Chondrocyte (in vitro differentiated cells): ENCODE results near the gene CCDC17. TPM values are rescaled to one million over a fixed set of nuclear protein-coding genes. Genes with fewer than 3 reads are reported as not detected.

ENCODE experiments used
- DNase-seq: peaks from one replicate; pipeline ENCODE4 v3.0.0; 2021; ENCODE audit warnings: mixed read lengths, low spot score
- H3K27ac Mint-ChIP-seq: one replicate; pipeline ENCODE4 v1.8.0; 2021; ENCODE audit warnings: mild to moderate bottlenecking, moderate library complexity, mixed read lengths; ENCODE audit not compliant: unreplicated experiment
- H3K27me3 Mint-ChIP-seq: 2 replicates; pipeline ENCODE4 v1.8.0; 2021; ENCODE audit warnings: low read depth, mixed read lengths
- H3K36me3 Mint-ChIP-seq: 2 replicates; pipeline ENCODE4 v1.8.0; 2021; ENCODE audit warnings: low read depth, mixed read lengths
- H3K4me1 Mint-ChIP-seq: 2 replicates; pipeline ENCODE4 v1.8.0; 2021; ENCODE audit warnings: low read depth, mild to moderate bottlenecking, mixed read lengths
- H3K4me3 Mint-ChIP-seq: one replicate; pipeline ENCODE4 v1.8.0; 2021; ENCODE audit warnings: mild to moderate bottlenecking, moderate library complexity, mixed read lengths; ENCODE audit not compliant: unreplicated experiment
- H3K9me3 Mint-ChIP-seq: 2 replicates; pipeline ENCODE4 v1.8.0; 2021; ENCODE audit warnings: low read depth, mixed read lengths
- total RNA-seq: library from RNA; stranded (reverse); gene quantifications from 3 replicates; pipeline ENCODE4 v1.2.1, GENCODE V29; 2021
- TF ChIP-seq, protein P1 (sequence below): fragments of 200-600 bp; sonication (generic); IDR thresholded peaks from 2 replicates; pipeline ENCODE4 v1.5.0; 2021; ENCODE audit warnings: antibody characterized with exemption, mild to moderate bottlenecking, moderate library complexity

The CCDC17 gene
- total RNA-seq, 1 donor from 2014 or later = 0.90 TPM

DNA sequence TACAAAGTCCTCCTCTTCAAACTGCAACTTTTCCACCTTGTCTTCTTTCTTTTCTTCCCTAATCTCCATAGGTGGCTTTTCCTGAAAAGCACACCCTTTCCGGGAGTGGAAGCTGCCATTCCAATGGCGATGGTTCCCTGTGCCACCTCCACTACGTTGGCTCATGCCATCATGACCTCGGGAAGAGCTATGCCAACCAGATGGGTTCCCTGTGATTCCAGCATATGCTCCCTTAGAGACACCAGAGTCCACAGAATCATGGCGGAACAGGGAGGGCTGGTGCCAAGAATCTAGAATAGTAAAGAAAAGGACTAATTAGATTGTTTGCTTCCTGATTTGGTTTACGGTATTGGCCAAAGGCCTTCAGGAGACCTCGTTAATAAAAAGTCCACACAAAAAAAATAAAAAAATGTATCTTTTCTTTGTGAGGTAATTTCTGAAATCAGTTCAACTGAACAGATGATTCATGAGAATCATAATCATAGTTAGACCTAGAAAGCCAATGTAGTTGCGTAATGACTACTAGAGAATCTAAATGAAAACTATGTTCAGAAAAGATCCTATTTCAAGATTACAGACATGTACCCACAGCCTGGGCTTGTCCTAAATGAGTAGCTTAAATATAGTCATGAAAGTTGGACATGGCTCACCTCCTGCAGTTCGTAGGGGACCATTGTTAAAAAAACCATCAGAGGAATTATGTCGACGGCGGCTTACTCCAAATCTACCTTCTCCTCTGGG is 30.9 kb upstream of the CCDC17 start:
- H3K4me1 Mint-ChIP-seq = no peaks in the 10 kb centered on the region
- no peaks in the 10 kb centered on the region for H3K27me3 Mint-ChIP-seq
- TF ChIP-seq, protein P1, sequence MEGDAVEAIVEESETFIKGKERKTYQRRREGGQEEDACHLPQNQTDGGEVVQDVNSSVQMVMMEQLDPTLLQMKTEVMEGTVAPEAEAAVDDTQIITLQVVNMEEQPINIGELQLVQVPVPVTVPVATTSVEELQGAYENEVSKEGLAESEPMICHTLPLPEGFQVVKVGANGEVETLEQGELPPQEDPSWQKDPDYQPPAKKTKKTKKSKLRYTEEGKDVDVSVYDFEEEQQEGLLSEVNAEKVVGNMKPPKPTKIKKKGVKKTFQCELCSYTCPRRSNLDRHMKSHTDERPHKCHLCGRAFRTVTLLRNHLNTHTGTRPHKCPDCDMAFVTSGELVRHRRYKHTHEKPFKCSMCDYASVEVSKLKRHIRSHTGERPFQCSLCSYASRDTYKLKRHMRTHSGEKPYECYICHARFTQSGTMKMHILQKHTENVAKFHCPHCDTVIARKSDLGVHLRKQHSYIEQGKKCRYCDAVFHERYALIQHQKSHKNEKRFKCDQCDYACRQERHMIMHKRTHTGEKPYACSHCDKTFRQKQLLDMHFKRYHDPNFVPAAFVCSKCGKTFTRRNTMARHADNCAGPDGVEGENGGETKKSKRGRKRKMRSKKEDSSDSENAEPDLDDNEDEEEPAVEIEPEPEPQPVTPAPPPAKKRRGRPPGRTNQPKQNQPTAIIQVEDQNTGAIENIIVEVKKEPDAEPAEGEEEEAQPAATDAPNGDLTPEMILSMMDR = no peak
- no peak overlapping the region for H3K4me3 Mint-ChIP-seq
- H3K36me3 Mint-ChIP-seq = peaks cover 33% of the 10 kb centered on the region
- no peak overlapping the region for H3K27ac Mint-ChIP-seq
- H3K9me3 Mint-ChIP-seq = no peaks in the 10 kb centered on the region
- DNase-seq = no peak

DNA sequence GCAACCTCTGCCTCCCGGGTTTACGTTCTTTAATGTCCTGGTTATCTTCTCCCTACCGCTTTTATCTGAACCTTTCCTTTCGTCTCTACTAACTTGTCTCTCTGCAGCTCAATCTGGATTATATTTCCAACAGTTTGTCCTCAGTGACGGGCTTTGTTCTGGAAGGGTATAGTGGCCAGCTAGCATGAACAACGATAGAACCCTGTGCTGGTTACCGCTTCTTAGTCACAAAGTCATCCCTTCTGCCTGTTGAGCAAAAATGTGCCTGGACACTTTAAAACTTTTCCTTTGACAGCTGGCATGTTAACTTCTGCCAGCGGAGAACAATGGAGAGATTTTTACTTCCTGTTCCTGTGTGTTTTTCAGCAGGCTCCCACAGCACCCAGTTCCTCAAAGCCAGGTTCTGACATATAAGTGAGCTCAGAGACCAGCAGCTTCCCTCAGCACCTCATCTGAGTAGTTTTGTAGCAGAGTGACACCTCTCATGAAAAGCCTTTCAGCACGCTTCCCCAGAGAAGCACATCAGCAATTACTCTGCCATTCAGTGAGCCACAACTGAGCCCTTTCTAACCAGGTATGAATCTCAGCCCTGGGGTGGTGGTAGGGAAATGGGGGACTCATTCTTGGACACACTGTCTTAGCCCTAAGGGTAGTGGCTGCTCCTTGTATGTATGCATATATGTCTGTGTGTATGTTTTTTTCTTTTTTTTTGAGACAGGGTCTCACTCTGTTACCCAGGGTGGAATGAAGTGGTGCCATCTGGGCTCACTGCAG is 23.6 kb upstream of the CCDC17 start:
- no peak for DNase-seq
- H3K4me3 Mint-ChIP-seq = no peak overlapping the region
- peak overlapping the region; percentile 51 for H3K27ac Mint-ChIP-seq
- no peaks in the 10 kb centered on the region for H3K9me3 Mint-ChIP-seq
- H3K4me1 Mint-ChIP-seq = peaks cover 17% of the 10 kb centered on the region
- peaks cover 10% of the 10 kb centered on the region for H3K36me3 Mint-ChIP-seq
- TF ChIP-seq, protein P1 = no peak
- no peaks in the 10 kb centered on the region for H3K27me3 Mint-ChIP-seq

DNA sequence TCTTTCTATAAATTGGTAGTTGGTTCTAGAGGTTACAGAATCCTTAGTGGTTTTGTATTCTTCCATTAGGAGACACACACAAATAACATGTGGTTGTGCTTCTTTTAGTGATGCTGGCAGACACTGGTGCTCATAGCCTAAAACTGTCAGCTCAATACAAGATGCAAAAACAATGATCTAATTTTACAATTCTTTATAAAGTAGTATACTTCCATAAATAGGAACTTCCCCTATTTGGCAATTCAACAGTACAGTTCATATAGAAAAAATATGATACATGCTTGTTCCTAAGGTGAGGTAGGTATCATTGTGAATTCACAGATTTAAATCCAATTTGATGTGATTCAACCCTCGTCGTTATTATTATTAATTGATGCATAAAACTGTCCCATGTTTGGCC is 20.8 kb upstream of the CCDC17 start:
- TF ChIP-seq, protein P1 = no peak
- no peak overlapping the region for H3K4me3 Mint-ChIP-seq
- H3K9me3 Mint-ChIP-seq = no peaks in the 10 kb centered on the region
- H3K36me3 Mint-ChIP-seq = peaks cover 21% of the 10 kb centered on the region
- H3K27ac Mint-ChIP-seq = peak overlapping the region; percentile 22
- H3K4me1 Mint-ChIP-seq = peaks cover 17% of the 10 kb centered on the region
- no peaks in the 10 kb centered on the region for H3K27me3 Mint-ChIP-seq
- no peak for DNase-seq

DNA sequence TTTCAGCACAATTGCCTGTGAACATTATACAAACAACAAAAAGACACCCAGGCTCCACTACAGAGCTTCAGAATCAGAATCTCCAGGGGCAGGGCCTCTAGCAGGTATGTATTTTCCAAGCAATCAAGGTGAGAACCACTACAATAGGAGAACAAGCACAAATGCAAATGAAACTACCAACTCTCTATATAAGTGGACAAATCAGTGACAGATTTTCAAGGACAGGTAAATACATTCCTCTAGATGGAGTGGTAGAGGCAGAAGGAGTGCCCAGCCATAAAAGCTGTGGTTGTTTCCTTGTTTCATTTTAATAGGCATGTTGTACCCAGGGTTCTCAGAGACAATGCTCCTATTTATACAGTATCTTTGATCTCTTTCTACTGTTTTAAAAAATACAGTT is 20.1 kb upstream of the CCDC17 start:
- Mint-ChIP-seq H3K27ac (no peak overlapping the region), H3K4me1 (peaks cover 17% of the 10 kb centered on the region), H3K36me3 (peaks cover 21% of the 10 kb centered on the region)

DNA sequence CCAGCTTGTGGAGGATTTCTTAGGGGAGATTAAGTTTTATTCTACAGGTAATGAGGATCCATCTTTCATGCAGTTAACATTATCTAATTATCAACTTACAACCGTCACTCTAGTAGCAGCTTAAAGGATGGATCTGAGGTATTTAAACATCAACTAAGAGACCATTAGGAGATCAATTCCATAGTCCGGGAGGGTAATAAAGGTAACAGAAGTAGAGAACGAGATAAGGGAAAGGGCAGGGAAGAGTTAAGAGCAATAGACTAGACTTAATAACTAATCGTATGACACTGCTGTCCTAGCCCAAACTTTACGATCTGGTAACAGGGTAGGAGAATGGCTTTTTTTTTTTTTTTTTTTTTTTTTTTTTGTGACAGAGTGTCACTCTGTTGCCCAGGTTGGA is 19.5 kb upstream of the CCDC17 start:
- DNase-seq = no peak
- Mint-ChIP-seq H3K36me3 (peaks cover 21% of the 10 kb centered on the region), H3K4me3 (no peak overlapping the region), H3K4me1 (peaks cover 17% of the 10 kb centered on the region), H3K27me3 (no peaks in the 10 kb centered on the region), H3K9me3 (no peaks in the 10 kb centered on the region), H3K27ac (no peak overlapping the region)
- TF ChIP-seq, protein P1 = no peak

More for the DNA sequence above, 20.1 kb upstream of the CCDC17 start:
- TF ChIP-seq, protein P1 = peak; percentile 47
- Mint-ChIP-seq H3K4me3 (no peak overlapping the region), H3K27me3 (no peaks in the 10 kb centered on the region), H3K9me3 (no peaks in the 10 kb centered on the region)
- DNase-seq = no peak
